GM12878 (cell line): Measurements from ENCODE around the gene ARHGAP26.

Source experiments
- BACH1 ChIP-seq: fragments of 450-650 bp; IDR thresholded peaks from 2 replicates; pipeline ENCODE4 v1.6.1; 2017; ENCODE audit warnings: mild to moderate bottlenecking, borderline replicate concordance
- BRCA1 ChIP-seq: IDR thresholded peaks from 2 replicates; pipeline ENCODE4 v1.6.1; 2011; ENCODE audit warnings: low read depth, low read length, improper control_type of control experiment
- HCFC1 ChIP-seq: fragments of 150-350 bp; IDR thresholded peaks from 2 replicates; pipeline ENCODE4 v1.6.1; 2014; ENCODE audit warnings: low read length
- HDAC6 ChIP-seq: fragments of 200-600 bp; sonication (generic); IDR thresholded peaks from one replicate; pipeline ENCODE4 v1.8.0; 2017; ENCODE audit warnings: antibody characterized with exemption; ENCODE audit not compliant: unreplicated experiment
- JUNB ChIP-seq: IDR thresholded peaks from 2 replicates; pipeline ENCODE4 v1.6.1; 2016; ENCODE audit warnings: antibody characterized with exemption, mild to moderate bottlenecking
- JUND ChIP-seq: IDR thresholded peaks from 2 replicates; pipeline ENCODE4 v1.6.1; 2012; ENCODE audit warnings: low read depth, mild to moderate bottlenecking, low read length, improper control_type of control experiment, moderate library complexity
- NR2C2 ChIP-seq: IDR thresholded peaks from 2 replicates; pipeline ENCODE4 v1.6.1; 2011; ENCODE audit warnings: borderline replicate concordance, low read depth; ENCODE audit not compliant: control insufficient read depth, insufficient read length
- RAD21 ChIP-seq: IDR thresholded peaks from 2 replicates; pipeline ENCODE4 v1.6.1; 2011; ENCODE audit warnings: mild to moderate bottlenecking, low read depth, low read length, moderate library complexity; ENCODE audit not compliant: insufficient read depth
- TARDBP ChIP-seq: IDR thresholded peaks from 2 replicates; pipeline ENCODE4 v1.6.1; 2016; ENCODE audit warnings: borderline replicate concordance
- TF ChIP-seq, protein P1 (sequence below): IDR thresholded peaks from 2 replicates; pipeline ENCODE4 v1.6.1; 2011; ENCODE audit warnings: borderline replicate concordance, low read depth, mild to moderate bottlenecking, moderate library complexity, mixed read lengths, low read length; ENCODE audit not compliant: insufficient read depth; ENCODE audit errors: extremely low read length
- TF ChIP-seq, protein P2 (sequence below): IDR thresholded peaks from 2 replicates; pipeline ENCODE4 v1.6.1; 2012; ENCODE audit warnings: low read depth, low read length, improper control_type of control experiment
- TF ChIP-seq, protein P3 (sequence below): fragments of 150-350 bp; IDR thresholded peaks from 2 replicates; pipeline ENCODE4 v1.6.1; 2016; ENCODE audit warnings: low read depth, low read length
- TF ChIP-seq, protein P4 (sequence below): IDR thresholded peaks from 2 replicates; pipeline ENCODE4 v1.6.1; 2011; ENCODE audit warnings: low read depth, low read length, improper control_type of control experiment, borderline replicate concordance

DNA sequence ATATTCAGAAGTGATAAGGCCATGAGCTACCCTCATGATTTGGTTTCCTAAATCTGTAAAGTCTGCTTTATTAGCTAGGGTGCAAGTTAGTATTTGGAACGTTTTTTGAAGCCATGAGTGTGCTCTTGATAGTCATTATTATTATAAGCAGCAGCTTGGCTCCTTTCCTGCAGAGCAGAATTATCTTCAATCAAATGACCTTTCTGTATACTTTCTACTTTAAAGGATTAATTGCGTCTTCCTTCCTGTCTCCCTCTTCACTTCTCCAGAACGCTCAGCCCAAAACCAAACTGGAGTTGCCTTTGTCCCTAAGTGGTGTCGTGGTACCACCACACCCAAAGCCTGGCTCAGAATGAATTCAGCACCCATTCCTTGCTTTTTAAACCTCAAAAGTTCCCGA, 211.3 kb downstream of the ARHGAP26 start:
- no peak for TF ChIP-seq RAD21
- TF ChIP-seq BACH1: no peak
- no peak for TF ChIP-seq JUND
- TF ChIP-seq, protein P1, sequence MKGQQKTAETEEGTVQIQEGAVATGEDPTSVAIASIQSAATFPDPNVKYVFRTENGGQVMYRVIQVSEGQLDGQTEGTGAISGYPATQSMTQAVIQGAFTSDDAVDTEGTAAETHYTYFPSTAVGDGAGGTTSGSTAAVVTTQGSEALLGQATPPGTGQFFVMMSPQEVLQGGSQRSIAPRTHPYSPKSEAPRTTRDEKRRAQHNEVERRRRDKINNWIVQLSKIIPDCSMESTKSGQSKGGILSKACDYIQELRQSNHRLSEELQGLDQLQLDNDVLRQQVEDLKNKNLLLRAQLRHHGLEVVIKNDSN: no peak
- TF ChIP-seq, protein P2, sequence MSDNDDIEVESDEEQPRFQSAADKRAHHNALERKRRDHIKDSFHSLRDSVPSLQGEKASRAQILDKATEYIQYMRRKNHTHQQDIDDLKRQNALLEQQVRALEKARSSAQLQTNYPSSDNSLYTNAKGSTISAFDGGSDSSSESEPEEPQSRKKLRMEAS: no peak
- TF ChIP-seq NR2C2: no peak
- TF ChIP-seq, protein P3, sequence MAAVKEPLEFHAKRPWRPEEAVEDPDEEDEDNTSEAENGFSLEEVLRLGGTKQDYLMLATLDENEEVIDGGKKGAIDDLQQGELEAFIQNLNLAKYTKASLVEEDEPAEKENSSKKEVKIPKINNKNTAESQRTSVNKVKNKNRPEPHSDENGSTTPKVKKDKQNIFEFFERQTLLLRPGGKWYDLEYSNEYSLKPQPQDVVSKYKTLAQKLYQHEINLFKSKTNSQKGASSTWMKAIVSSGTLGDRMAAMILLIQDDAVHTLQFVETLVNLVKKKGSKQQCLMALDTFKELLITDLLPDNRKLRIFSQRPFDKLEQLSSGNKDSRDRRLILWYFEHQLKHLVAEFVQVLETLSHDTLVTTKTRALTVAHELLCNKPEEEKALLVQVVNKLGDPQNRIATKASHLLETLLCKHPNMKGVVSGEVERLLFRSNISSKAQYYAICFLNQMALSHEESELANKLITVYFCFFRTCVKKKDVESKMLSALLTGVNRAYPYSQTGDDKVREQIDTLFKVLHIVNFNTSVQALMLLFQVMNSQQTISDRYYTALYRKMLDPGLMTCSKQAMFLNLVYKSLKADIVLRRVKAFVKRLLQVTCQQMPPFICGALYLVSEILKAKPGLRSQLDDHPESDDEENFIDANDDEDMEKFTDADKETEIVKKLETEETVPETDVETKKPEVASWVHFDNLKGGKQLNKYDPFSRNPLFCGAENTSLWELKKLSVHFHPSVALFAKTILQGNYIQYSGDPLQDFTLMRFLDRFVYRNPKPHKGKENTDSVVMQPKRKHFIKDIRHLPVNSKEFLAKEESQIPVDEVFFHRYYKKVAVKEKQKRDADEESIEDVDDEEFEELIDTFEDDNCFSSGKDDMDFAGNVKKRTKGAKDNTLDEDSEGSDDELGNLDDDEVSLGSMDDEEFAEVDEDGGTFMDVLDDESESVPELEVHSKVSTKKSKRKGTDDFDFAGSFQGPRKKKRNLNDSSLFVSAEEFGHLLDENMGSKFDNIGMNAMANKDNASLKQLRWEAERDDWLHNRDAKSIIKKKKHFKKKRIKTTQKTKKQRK: no peak
- TF ChIP-seq HCFC1: no peak
- no peak for TF ChIP-seq HDAC6
- TF ChIP-seq, protein P4, sequence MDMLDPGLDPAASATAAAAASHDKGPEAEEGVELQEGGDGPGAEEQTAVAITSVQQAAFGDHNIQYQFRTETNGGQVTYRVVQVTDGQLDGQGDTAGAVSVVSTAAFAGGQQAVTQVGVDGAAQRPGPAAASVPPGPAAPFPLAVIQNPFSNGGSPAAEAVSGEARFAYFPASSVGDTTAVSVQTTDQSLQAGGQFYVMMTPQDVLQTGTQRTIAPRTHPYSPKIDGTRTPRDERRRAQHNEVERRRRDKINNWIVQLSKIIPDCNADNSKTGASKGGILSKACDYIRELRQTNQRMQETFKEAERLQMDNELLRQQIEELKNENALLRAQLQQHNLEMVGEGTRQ: no peak
- no peak for TF ChIP-seq JUNB
- no peak for TF ChIP-seq TARDBP
- no peak for TF ChIP-seq BRCA1
